Endothelial cell of umbilical vein (primary cell): ENCODE data around the gene MCCD1. TPM values are rescaled to one million over a fixed set of nuclear protein-coding genes. Genes with fewer than 3 reads are reported as not detected.

ENCODE experiments used
- BruUV-seq: library from RNA; stranded (reverse); fragments of 400-500 nt; replicated peaks from 2 replicates; lab custom pipeline; 2021; lab: Mats Ljungman, UMichigan
- CTCF ChIA-PET: fragments of 300-600, 350-600 bp; sonication (Branson Sonifier 250); formaldehyde crosslinking; loops from one replicate; lab custom pipeline; 2021; ENCODE audit warnings: antibody characterized with exemption, inconsistent platforms; lab: Charles Lee
- POLR2A ChIA-PET: fragments of 300-600, 350-600 bp; sonication (Branson Sonifier 250); formaldehyde crosslinking; loops from one replicate; lab custom pipeline; 2021; ENCODE audit warnings: antibody characterized with exemption, inconsistent platforms; lab: Charles Lee
- DNase-seq: peaks from one replicate; pipeline ENCODE4 v3.0.0-alpha.2; 2011; ENCODE audit warnings: low read depth, low spot score
- FAIRE-seq: peaks from 2 replicates; lab custom pipeline; 2011; peaks lifted over from hg19 to GRCh38; lab: Jason Lieb, UNC
- H2AFZ ChIP-seq: 2 replicates; pipeline ENCODE4 v1.6.0; 2012; ENCODE audit warnings: low read depth, low read length, control low read depth, inconsistent platforms
- H3K27ac ChIP-seq: 2 replicates; pipeline ENCODE4 v1.5.1; 2011; ENCODE audit warnings: low read depth, mild to moderate bottlenecking, control low read depth, low read length, moderate library complexity; ENCODE audit not compliant: insufficient read depth
- H3K27me3 ChIP-seq, 2 experiments: 2 replicates each; pipeline versions ENCODE4 v1.6.0 to v1.6.1; 2011; ENCODE audit warnings: low read length in 2 of 2, mixed read lengths in 1 of 2; ENCODE audit not compliant: control insufficient read depth in 2 of 2, insufficient read depth in 2 of 2
- H3K36me3 ChIP-seq, 2 experiments: 2 replicates in 1 of 2; 3 replicates in 1 of 2; pipeline ENCODE4 v1.5.1; 2011; ENCODE audit warnings: low read length in 2 of 2, mild to moderate bottlenecking in 1 of 2, moderate library complexity in 1 of 2; ENCODE audit not compliant: control insufficient read depth in 2 of 2, insufficient read depth in 2 of 2; ENCODE audit errors: extremely low read depth in 1 of 2
- H3K4me1 ChIP-seq: 3 replicates; pipeline ENCODE4 v1.5.1; 2011; ENCODE audit warnings: mild to moderate bottlenecking, low read length; ENCODE audit not compliant: control insufficient read depth, insufficient read depth; ENCODE audit errors: extremely low read depth
- H3K4me2 ChIP-seq: 2 replicates; pipeline ENCODE4 v1.6.1; 2011; ENCODE audit warnings: low read length, control low read depth, mixed read lengths; ENCODE audit not compliant: insufficient read depth
- H3K4me3 ChIP-seq, 3 experiments: fragments of 200-600 bp in 1 of 3; sonication (generic), shearing (Covaris generic) in 1 of 3; replicated peaks in 1 of 3; 2 replicates each; pipeline ENCODE4 v1.5.1; 2011 to 2016; ENCODE audit warnings: control low read depth in 3 of 3, low read length in 3 of 3, mild to moderate bottlenecking in 2 of 3, inconsistent platforms in 1 of 3, low read depth in 1 of 3, moderate library complexity in 1 of 3; ENCODE audit not compliant: insufficient read depth in 1 of 3
- H3K79me2 ChIP-seq: 2 replicates; pipeline ENCODE4 v1.6.0; 2012; ENCODE audit warnings: low read length, inconsistent platforms; ENCODE audit not compliant: control insufficient read depth, insufficient read depth
- H3K9ac ChIP-seq: replicated peaks from 2 replicates; pipeline ENCODE3; 2011; ENCODE audit warnings: low read length, control low read depth; ENCODE audit not compliant: insufficient read depth; ENCODE audit errors: extremely low read depth
- H3K9me1 ChIP-seq: replicated peaks from 3 replicates; pipeline ENCODE4 v1.6.0; 2011; ENCODE audit warnings: mild to moderate bottlenecking, low read length; ENCODE audit not compliant: control insufficient read depth, insufficient read depth; ENCODE audit errors: extremely low read depth
- H3K9me3 ChIP-seq: replicated peaks from 2 replicates; pipeline ENCODE4 v1.5.1; 2012; ENCODE audit warnings: low read length, inconsistent platforms; ENCODE audit not compliant: control insufficient read depth, insufficient read depth
- H4K20me1 ChIP-seq: replicated peaks from 2 replicates; pipeline ENCODE3; 2011; ENCODE audit warnings: mild to moderate bottlenecking, low read length; ENCODE audit not compliant: control insufficient read depth, insufficient read depth; ENCODE audit errors: extremely low read depth
- CTCF ChIP-seq, 2 donors: IDR thresholded peaks; 1 replicate in 1 of 2; 2 replicates in 1 of 2; pipeline ENCODE4 v1.5.1; 2011; ENCODE audit warnings: low read length in 2 of 2, mild to moderate bottlenecking in 2 of 2, moderate library complexity in 2 of 2, control low read depth in 1 of 2, inconsistent platforms in 1 of 2, low read depth in 1 of 2; ENCODE audit not compliant: insufficient read depth in 1 of 2; ENCODE audit errors: extremely low read depth in 1 of 2
- EZH2 ChIP-seq: IDR thresholded peaks from 2 replicates; pipeline ENCODE4 v1.6.1; 2012; ENCODE audit warnings: borderline replicate concordance, low read depth, mild to moderate bottlenecking, moderate library complexity, low read length, inconsistent platforms; ENCODE audit not compliant: severe bottlenecking
- FOS ChIP-seq: IDR thresholded peaks from 2 replicates; pipeline ENCODE4 v1.6.1; 2011; ENCODE audit warnings: mild to moderate bottlenecking, low read length, moderate library complexity, borderline replicate concordance; ENCODE audit not compliant: insufficient read depth
- GATA2 ChIP-seq: IDR thresholded peaks from 2 replicates; pipeline ENCODE4 v1.7.0; 2011; ENCODE audit warnings: low read depth, mild to moderate bottlenecking, moderate library complexity, mixed read lengths, low read length; ENCODE audit not compliant: insufficient read length, insufficient read depth
- JUN ChIP-seq: IDR thresholded peaks from 2 replicates; pipeline ENCODE4 v1.6.1; 2011; ENCODE audit warnings: borderline replicate concordance, low read depth; ENCODE audit not compliant: insufficient read length, insufficient read depth
- MAX ChIP-seq: IDR thresholded peaks from 2 replicates; pipeline ENCODE4 v1.6.1; 2011; ENCODE audit not compliant: insufficient read depth, insufficient read length
- MYC ChIP-seq: IDR thresholded peaks from one replicate; pipeline ENCODE4 v1.6.1; 2011; ENCODE audit warnings: mild to moderate bottlenecking, low read depth, low read length
- POLR2A ChIP-seq: IDR thresholded peaks from 2 replicates; pipeline ENCODE4 v1.6.1; 2012; ENCODE audit warnings: low read depth, mild to moderate bottlenecking, control low read depth, low read length
- POLR2AphosphoS5 ChIP-seq: IDR thresholded peaks from 2 replicates; pipeline ENCODE4 v1.6.1; 2012; ENCODE audit warnings: low read depth, mild to moderate bottlenecking, control low read depth, low read length, moderate library complexity; ENCODE audit not compliant: insufficient read depth
- dilution Hi-C: fragments of 300-500 bp; cut with MboI; formaldehyde crosslinking; loops from one replicate; pipeline ENCODE4 v1.15.0; 2019; ENCODE audit warnings: low sequenced_read_pairs; ENCODE audit not compliant: extremely low pct_ligation_motif_present
- intact Hi-C: fragments of 100-400 bp; cut with micrococcal nuclease; formaldehyde crosslinking; loops from one replicate; pipeline ENCODE4 v1.10.0; 2022
- polyA plus RNA-seq, 4 experiments: library from polyadenylated mRNA; depleted of rRNA in 3 of 4; stranded (reverse) in 3 of 4; unstranded in 1 of 4; fragments of >200 nt; gene quantifications; 2 replicates each; pipeline versions ENCODE4 v1.2.1 to v1.2.3, GENCODE V29; 2011 to 2012; ENCODE audit warnings: missing spikeins in 1 of 4
- total RNA-seq: library from RNA; stranded (reverse); gene quantifications from 2 replicates; pipeline ENCODE4 v1.2.3, GENCODE V29; 2021

MCCD1 gene
- total and polyA plus RNA-seq, 2 donors (not counting 3 experiments of a cell fraction or from before 2014, with no cell fraction given), result not detected

- POLR2A ChIA-PET, result no interaction called here
- Histone ChIP-seq H3K9me1 (no peaks in the 10 kb centered on the region), H3K4me1 (no peaks in the 10 kb centered on the region), H3K9me3 (no peaks in the 10 kb centered on the region), H3K27ac (no peak overlapping the region), H4K20me1 (no peaks in the 10 kb centered on the region), H3K4me2 (no peak overlapping the region), H3K9ac (no peak overlapping the region), H2AFZ (no peak overlapping the region), H3K4me3 (no peak overlapping the region), H3K27me3 (no peaks in the 10 kb centered on the region), H3K36me3 (no peaks in the 10 kb centered on the region), H3K79me2 (no peaks in the 10 kb centered on the region)
- BruUV-seq, result no TSS peak
- DNase-seq, result no peak
- CTCF ChIA-PET, result interaction anchor here (4.2 to 32.6 kb wide), 3 partner anchors 12 to 22 kb away, joined by 16 to 1517 read pairs (median 286); partner anchors contain the start of genes ATP6V1G2, DDX39B, LST1 and NCR3
- dilution Hi-C loops, result no loop called here
- FAIRE-seq, result no peak
- intact Hi-C loops, result no loop called here
- no peak for TF ChIP-seq POLR2A
- no peak for TF ChIP-seq FOS
- no peak for TF ChIP-seq MAX
- no peak for TF ChIP-seq MYC
- TF ChIP-seq GATA2, result no peak
- TF ChIP-seq POLR2AphosphoS5, result no peak
- no peak for TF ChIP-seq CTCF (IDR thresholded peaks at IDR 0.05; ENCODE audit: extremely low read depth in 1 of 2, insufficient read depth in 1 of 2, low read depth in 1 of 2, low read length in 2 of 2)
- no peak for TF ChIP-seq JUN
- TF ChIP-seq EZH2, result no peak
Observed at GRCh38 chr6:31573239-31574105, 44.7 kb downstream of the MCCD1 start.
